Measurements from ENCODE around the gene SGCD. TPM values are rescaled to one million over a fixed set of nuclear protein-coding genes. Genes with fewer than 3 reads are reported as not detected.

The SGCD gene
- total and polyA plus RNA-seq, 2 of the 4 experiments (the other 2 are of a cell fraction): 5.8 to 10.6 TPM

DNA sequence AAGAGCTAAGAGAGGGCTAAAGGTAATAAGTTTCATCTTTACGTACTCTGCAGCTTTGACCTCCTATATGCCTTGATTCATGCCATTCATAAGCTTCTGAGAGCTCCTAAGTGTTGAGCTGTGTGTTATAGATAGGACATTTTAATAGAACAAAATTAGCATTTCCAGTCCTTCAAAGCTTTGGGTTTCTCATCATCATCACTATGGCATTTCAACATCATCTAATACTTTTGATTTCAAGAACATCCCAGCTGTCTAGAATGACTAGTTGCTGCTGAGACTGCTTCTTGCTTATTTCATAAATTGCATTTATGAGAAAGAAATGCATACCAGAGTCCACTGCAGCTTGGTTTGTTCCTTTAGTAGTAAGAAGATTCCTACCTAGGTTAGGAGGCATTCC lies 201.7 kb downstream of the SGCD start:
- Histone ChIP-seq H3K23ac (ENCODE audit: low read depth, low read length) (no peak overlapping the region), H3K9me1 (ENCODE audit: insufficient read depth, low read length) (no peaks in the 10 kb centered on the region), H4K91ac (ENCODE audit: insufficient read depth, low read depth, low read length) (no peak overlapping the region), H3K9me3 (ENCODE audit: control insufficient read depth, insufficient read depth, low read length) (no peaks in the 10 kb centered on the region), H3K79me1 (ENCODE audit: low read depth in 1 of 2, low read length in 2 of 2) (0 out of 4 replicates have a peak, but pooled peaks cover 0 to 2% of the 10 kb centered on the region in 2 experiments), H3K18ac (ENCODE audit: low read depth, low read length) (peak overlapping the region; percentile 28; the same call in 1 of the 2 replicates), H3K36me3 (ENCODE audit: control insufficient read depth, insufficient read depth, low read length) (peaks cover 2% of the 10 kb centered on the region; the same call in 1 of the 2 replicates), H3K9ac (ENCODE audit: low read depth, low read length) (no peak overlapping the region), H2BK5ac (ENCODE audit: low read depth, low read length, poor library complexity, severe bottlenecking) (no peak overlapping the region), H3K4me1 (ENCODE audit: control insufficient read depth, insufficient read depth, low read length) (peaks cover 9% of the 10 kb centered on the region), H2BK15ac (ENCODE audit: low read depth, low read length) (no peak overlapping the region), H4K8ac (ENCODE audit: low read depth in 2 of 2, low read length in 2 of 2) (no peak overlapping the region), H3K4me2 (ENCODE audit: low read depth, low read length) (no peak overlapping the region), H4K20me1 (ENCODE audit: insufficient read depth, low read length) (no peaks in the 10 kb centered on the region), H2AFZ (replicated peaks; ENCODE audit: low read length, poor library complexity) (no peak overlapping the region), H3K14ac (replicated peaks; ENCODE audit: low read depth, low read length) (no peak overlapping the region), H3K27ac (ENCODE audit: insufficient read depth, low read length) (peak overlapping the region; percentile 61; the same call in 1 of the 2 replicates), H3K56ac (ENCODE audit: extremely low read depth, insufficient read depth, low read length) (no peak overlapping the region), H3K4ac (ENCODE audit: low read depth, low read length) (no peak overlapping the region), H3K27me3 (ENCODE audit: control insufficient read depth, insufficient read depth, low read length) (no peaks in the 10 kb centered on the region), H2AK5ac (ENCODE audit: low read depth, low read length) (no peak overlapping the region), H4K5ac (ENCODE audit: low read depth, low read length) (peak overlapping the region; percentile 55; the same call in 1 of the 2 replicates), H3K4me3 (ENCODE audit: insufficient read depth, low read depth, low read length) (no peak overlapping the region), H2BK120ac (ENCODE audit: low read depth, low read length) (no peak overlapping the region), H2AK9ac (replicated peaks; ENCODE audit: low read depth, low read length, poor library complexity) (no peak overlapping the region), H2BK20ac (ENCODE audit: low read depth, low read length) (no peak overlapping the region)
- in situ Hi-C loops (cut with MboI; ENCODE audit: low sequenced_read_pairs): no loop called here
- ATAC-seq (ENCODE audit: low read depth) (no peak; the same call in 1 of the 2 replicates), DNase-seq (peak; percentile 11)
- dilution Hi-C loops (cut with HindIII; ENCODE audit: low sequenced_read_pairs, unreplicated experiment): no loop called here
- intact Hi-C loops (cut with micrococcal nuclease): no loop called here
- BruUV-seq (replicated peaks): no TSS peak
- TF ChIP-seq, protein P1, sequence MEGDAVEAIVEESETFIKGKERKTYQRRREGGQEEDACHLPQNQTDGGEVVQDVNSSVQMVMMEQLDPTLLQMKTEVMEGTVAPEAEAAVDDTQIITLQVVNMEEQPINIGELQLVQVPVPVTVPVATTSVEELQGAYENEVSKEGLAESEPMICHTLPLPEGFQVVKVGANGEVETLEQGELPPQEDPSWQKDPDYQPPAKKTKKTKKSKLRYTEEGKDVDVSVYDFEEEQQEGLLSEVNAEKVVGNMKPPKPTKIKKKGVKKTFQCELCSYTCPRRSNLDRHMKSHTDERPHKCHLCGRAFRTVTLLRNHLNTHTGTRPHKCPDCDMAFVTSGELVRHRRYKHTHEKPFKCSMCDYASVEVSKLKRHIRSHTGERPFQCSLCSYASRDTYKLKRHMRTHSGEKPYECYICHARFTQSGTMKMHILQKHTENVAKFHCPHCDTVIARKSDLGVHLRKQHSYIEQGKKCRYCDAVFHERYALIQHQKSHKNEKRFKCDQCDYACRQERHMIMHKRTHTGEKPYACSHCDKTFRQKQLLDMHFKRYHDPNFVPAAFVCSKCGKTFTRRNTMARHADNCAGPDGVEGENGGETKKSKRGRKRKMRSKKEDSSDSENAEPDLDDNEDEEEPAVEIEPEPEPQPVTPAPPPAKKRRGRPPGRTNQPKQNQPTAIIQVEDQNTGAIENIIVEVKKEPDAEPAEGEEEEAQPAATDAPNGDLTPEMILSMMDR (conservative IDR thresholded peaks at IDR 0.05; ENCODE audit: low read depth, low read length): no peak
- no peak for TF ChIP-seq CHD1 (IDR thresholded peaks at IDR 0.05; ENCODE audit: low read depth, low read length)
- no peak for TF ChIP-seq NFE2L2 (IDR thresholded peaks at IDR 0.05; ENCODE audit: low read depth, low read length)
- TF ChIP-seq RFX5 (IDR thresholded peaks at IDR 0.05; ENCODE audit: low read depth, low read length): no peak
- no peak for TF ChIP-seq MAFK (IDR thresholded peaks at IDR 0.05; ENCODE audit: low read depth, low read length)
- TF ChIP-seq RAD21 (IDR thresholded peaks at IDR 0.05; ENCODE audit: low read length): no peak
- TF ChIP-seq POLR2A (IDR thresholded peaks at IDR 0.05; ENCODE audit: low read depth, low read length): no peak
- no peak for TF ChIP-seq RCOR1 (IDR thresholded peaks at IDR 0.05; ENCODE audit: insufficient replicate concordance, low read length)
- TF ChIP-seq CEBPB (IDR thresholded peaks at IDR 0.05; ENCODE audit: low read depth, low read length): no peak
- no peak for TF ChIP-seq SMC3 (IDR thresholded peaks at IDR 0.05; ENCODE audit: low read depth, low read length)
- TF ChIP-seq MAZ (IDR thresholded peaks at IDR 0.05; ENCODE audit: borderline replicate concordance, low read depth, low read length): no peak
- TF ChIP-seq, protein P2, sequence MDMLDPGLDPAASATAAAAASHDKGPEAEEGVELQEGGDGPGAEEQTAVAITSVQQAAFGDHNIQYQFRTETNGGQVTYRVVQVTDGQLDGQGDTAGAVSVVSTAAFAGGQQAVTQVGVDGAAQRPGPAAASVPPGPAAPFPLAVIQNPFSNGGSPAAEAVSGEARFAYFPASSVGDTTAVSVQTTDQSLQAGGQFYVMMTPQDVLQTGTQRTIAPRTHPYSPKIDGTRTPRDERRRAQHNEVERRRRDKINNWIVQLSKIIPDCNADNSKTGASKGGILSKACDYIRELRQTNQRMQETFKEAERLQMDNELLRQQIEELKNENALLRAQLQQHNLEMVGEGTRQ (IDR thresholded peaks at IDR 0.05; ENCODE audit: low read depth, low read length): no peak
- TF ChIP-seq FOS (IDR thresholded peaks at IDR 0.05; ENCODE audit: low read depth, low read length): no peak
- no peak for TF ChIP-seq MXI1 (IDR thresholded peaks at IDR 0.05; ENCODE audit: borderline replicate concordance, low read depth, low read length)
- no peak for TF ChIP-seq ELK1 (IDR thresholded peaks at IDR 0.05; ENCODE audit: borderline replicate concordance, low read depth, low read length)
- TF ChIP-seq BHLHE40 (IDR thresholded peaks at IDR 0.05; ENCODE audit: low read depth, low read length): no peak
- ChIA-PET CTCF (interaction anchor here (0.6 kb wide), 1 partner anchor 11 kb away, joined by 4 read pairs; no protein-coding TSS in a partner anchor), POLR2A (ENCODE audit: unreplicated experiment) (no interaction called here)
- no CpG with 5 or more reads among the region's 1 CpG for WGBS, 2 experiments (ENCODE audit: extremely low coverage in 2 of 2, insufficient read length in 1 of 2)

All from IMR-90 (cell line).